HepG2 (cell line): Measurements from ENCODE around the gene SCN2A. TPM values are rescaled to one million over a fixed set of nuclear protein-coding genes. Genes with fewer than 3 reads are reported as not detected.
A peak's percentile ranks its signal among the peaks of the same experiment; 100 is the strongest.

Source experiments
- ATAC-seq: fragments of 200-7000 bp; cut with Tn5 transposase; 3 replicates; pipeline ENCODE4 v1.9.1; 2020; ENCODE audit warnings: mild to moderate bottlenecking, moderate library complexity
- BruUV-seq: library from RNA; stranded (reverse); fragments of 400-500 nt; replicated peaks from 2 replicates; lab custom pipeline; 2021; lab: Mats Ljungman, UMichigan
- CTCF ChIA-PET: fragments of 300-600 bp; formaldehyde crosslinking; extraction: SDS; loops from one replicate; lab custom pipeline; 2021; ENCODE audit warnings: low total read pairs, inconsistent platforms, low intra/inter-chr PET ratio; lab: Yijun Ruan, JAX
- POLR2A ChIA-PET: fragments of 350-600 bp; sonication (Branson Sonifier 250); formaldehyde crosslinking; loops from one replicate; lab custom pipeline; 2020; ENCODE audit warnings: antibody characterized with exemption, inconsistent platforms; lab: Yijun Ruan, JAX
- DNase-seq: peaks from one replicate; pipeline ENCODE4 v3.0.0-alpha.2; 2015; ENCODE audit warnings: low spot score
- FAIRE-seq: peaks from 3 replicates; lab custom pipeline; 2011; peaks lifted over from hg19 to GRCh38; lab: Jason Lieb, UNC
- H2AFZ ChIP-seq: one replicate; pipeline ENCODE4 v1.6.1; 2011; ENCODE audit warnings: low read length, inconsistent platforms
- H3K27ac ChIP-seq: fragments of 300-600 bp; 3 replicates; pipeline ENCODE4 v1.8.0; 2011; ENCODE audit warnings: mixed run types, mild to moderate bottlenecking, mixed read lengths, low read length, inconsistent platforms; ENCODE audit not compliant: insufficient read depth; ENCODE audit errors: extremely low read length
- H3K27me3 ChIP-seq, 2 experiments: fragments of 200-600 bp in 1 of 2; 2 replicates in 1 of 2; 3 replicates in 1 of 2; pipeline versions ENCODE4 v1.6.0 to v1.8.0; 2011; ENCODE audit warnings: low read length in 2 of 2, mild to moderate bottlenecking in 2 of 2, moderate library complexity in 2 of 2, inconsistent platforms in 1 of 2; ENCODE audit not compliant: insufficient read depth in 2 of 2, control insufficient read depth in 1 of 2
- H3K36me3 ChIP-seq, 2 experiments: fragments of 200-600 bp in 1 of 2; replicated peaks in 1 of 2; 2 replicates in 1 of 2; 3 replicates in 1 of 2; pipeline versions ENCODE4 v1.5.1 to v1.8.0; 2011; ENCODE audit warnings: low read length in 2 of 2, inconsistent platforms in 1 of 2; ENCODE audit not compliant: insufficient read depth in 2 of 2, control insufficient read depth in 1 of 2
- H3K4me1 ChIP-seq: 2 replicates; pipeline ENCODE4 v1.5.1; 2012; ENCODE audit warnings: low read length, inconsistent platforms; ENCODE audit not compliant: insufficient read depth
- H3K4me2 ChIP-seq: 2 replicates; pipeline ENCODE4 v1.6.0; 2011; ENCODE audit warnings: low read depth, low read length, inconsistent platforms
- H3K4me3 ChIP-seq, 3 experiments: fragments of 200-600 bp in 1 of 3; sonication (generic), shearing (Covaris generic) in 1 of 3; replicated peaks in 1 of 3; 2 replicates each; pipeline ENCODE4 v1.5.1; 2011 to 2016; ENCODE audit warnings: low read length in 3 of 3, inconsistent platforms in 2 of 3, low read depth in 2 of 3, mild to moderate bottlenecking in 2 of 3, control low read depth in 1 of 3, mixed read lengths in 1 of 3; ENCODE audit not compliant: insufficient read depth in 1 of 3
- H3K79me2 ChIP-seq: one replicate; pipeline ENCODE4 v1.6.1; 2011; ENCODE audit warnings: low read length, inconsistent platforms; ENCODE audit not compliant: insufficient read depth
- H3K9ac ChIP-seq: 2 replicates; pipeline ENCODE4 v1.6.0; 2011; ENCODE audit warnings: mild to moderate bottlenecking, low read depth, low read length, inconsistent platforms; ENCODE audit not compliant: insufficient read depth
- H3K9me3 ChIP-seq: 2 replicates; pipeline ENCODE4 v1.5.1; 2012; ENCODE audit warnings: mild to moderate bottlenecking, low read length
- H4K20me1 ChIP-seq: 2 replicates; pipeline ENCODE4 v1.6.0; 2011; ENCODE audit warnings: inconsistent platforms, mild to moderate bottlenecking, low read length, moderate library complexity; ENCODE audit not compliant: insufficient read depth
- CENPX ChIP-seq: sonication (generic); formaldehyde crosslinking; IDR thresholded peaks from 2 replicates; pipeline ENCODE4 v1.9.0; 2021; ENCODE audit warnings: mild to moderate bottlenecking, missing genetic modification reagents, moderate library complexity
- MAFF ChIP-seq: IDR thresholded peaks from 2 replicates; pipeline ENCODE4 v1.6.1; 2011; ENCODE audit warnings: low read depth, low read length, improper control_type of control experiment
- MEIS1 ChIP-seq: sonication (generic); formaldehyde crosslinking; IDR thresholded peaks from 2 replicates; pipeline ENCODE4 v1.9.0; 2021; ENCODE audit warnings: mild to moderate bottlenecking, missing genetic modification reagents, moderate library complexity, borderline replicate concordance
- POLR2A ChIP-seq, 2 experiments: IDR thresholded peaks; 2 replicates each; pipeline ENCODE4 v1.6.1; 2011; ENCODE audit warnings: low read depth in 2 of 2, low read length in 2 of 2, mild to moderate bottlenecking in 1 of 2, moderate library complexity in 1 of 2; ENCODE audit not compliant: insufficient read depth in 1 of 2
- RFX1 ChIP-seq: fragments of 450-650 bp; IDR thresholded peaks from 2 replicates; pipeline ENCODE4 v1.6.1; 2017
- SAP130 ChIP-seq: IDR thresholded peaks from 2 replicates; pipeline ENCODE4 v1.6.1; 2016; ENCODE audit warnings: low read depth
- SNRNP70 ChIP-seq: fragments of 200-400 bp; formaldehyde crosslinking; IDR thresholded peaks from 2 replicates; pipeline ENCODE4 v1.6.1; 2017; ENCODE audit warnings: mild to moderate bottlenecking, low read depth, low read length, moderate library complexity
- ZNF101 ChIP-seq: sonication (generic); formaldehyde crosslinking; IDR thresholded peaks from 2 replicates; pipeline ENCODE4 v1.4.0; 2020; ENCODE audit warnings: mild to moderate bottlenecking, low read depth, missing genetic modification reagents, borderline replicate concordance
- ZNF296 ChIP-seq: sonication (generic); formaldehyde crosslinking; conservative IDR thresholded peaks from 2 replicates; pipeline ENCODE4 v1.5.0; 2020; ENCODE audit warnings: mild to moderate bottlenecking, missing genetic modification reagents
- ZNF350 ChIP-seq: sonication (generic); formaldehyde crosslinking; IDR thresholded peaks from 2 replicates; pipeline ENCODE4 v1.4.0; 2020; ENCODE audit warnings: mild to moderate bottlenecking, low read depth, missing genetic modification reagents, borderline replicate concordance
- WGBS: methylation state at CpG from one replicate; pipeline ENCODE4 v1.1.6; 2017; ENCODE audit warnings: low lambda C conversion rate; 5-methylcytosine and 5-hydroxymethylcytosine counted together
- in situ Hi-C: cut with HindIII; loops from 2 replicates; pipeline ENCODE4 v1.10.0; 2017; ENCODE audit warnings: low pct_unique_long_range_greater_than_20kb; ENCODE audit not compliant: extremely low pct_ligation_motif_present
- intact Hi-C: fragments of 100-400 bp; cut with micrococcal nuclease; formaldehyde crosslinking; loops from one replicate; pipeline ENCODE4 v1.10.0; 2022; ENCODE audit not compliant: unreplicated experiment
- polyA plus RNA-seq, 8 experiments: library from polyadenylated mRNA; depleted of rRNA in 3 of 8; stranded (reverse) in 7 of 8; unstranded in 1 of 8; fragments of >200 nt; fragmentation: Illumina TruSeq in 4 of 8; extraction: Trizol in 4 of 8; gene quantifications; 2 replicates each; pipeline versions ENCODE4 v1.2.1 to v1.2.3, GENCODE V29; 2011 to 2016; ENCODE audit warnings: low read depth in 4 of 8, missing spikeins in 1 of 8, mixed read lengths in 1 of 8; ENCODE audit not compliant: insufficient read depth in 1 of 8
- total RNA-seq, 5 experiments: library from RNA; depleted of rRNA; stranded (reverse); fragments of >200 nt; fragmentation: Illumina TruSeq; extraction: Trizol; gene quantifications; 2 replicates each; pipeline ENCODE4 v1.2.3, GENCODE V29; 2016; ENCODE audit warnings: low read depth in 1 of 5

The SCN2A gene
- total and polyA plus RNA-seq, 2 of the 13 experiments (the other 11 are each of a cell fraction or from before 2014, with no cell fraction given), result 0.20 to 0.30 TPM

- FAIRE-seq, result no peak
- POLR2A ChIA-PET, result no interaction called here
- H3K79me2 ChIP-seq, result no peaks in the 10 kb centered on the region
Measured at GRCh38 chr2:165440367-165440766, 201.2 kb downstream of the SCN2A start.

More at GRCh38 chr2:165440367-165440766, 201.2 kb downstream of the SCN2A start:
- H3K27me3 ChIP-seq, result no peaks in the 10 kb centered on the region
- WGBS, result 3% methylated on average over 1 of the region's 1 CpG
- CTCF ChIA-PET, result no interaction called here
- H3K4me3 ChIP-seq, result no peak overlapping the region
- TF ChIP-seq MEIS1, result no peak
- TF ChIP-seq CENPX (CRISPR knock-in tag), result no peak
- peak; percentile 45; the same call in 1 of the 2 replicates for TF ChIP-seq RFX1
- 0 out of 2 replicates have a peak, but pooled peaks have one; percentile 18 for TF ChIP-seq MAFF
- TF ChIP-seq SAP130, result no peak
- no peak for TF ChIP-seq ZNF101 (CRISPR knock-in tag)
- TF ChIP-seq ZNF350 (CRISPR knock-in tag), result no peak
- TF ChIP-seq SNRNP70, result no peak
- TF ChIP-seq ZNF296, result no peak
- TF ChIP-seq POLR2A (IDR thresholded peaks at IDR 0.05; ENCODE audit: insufficient read depth in 1 of 2, low read depth in 2 of 2, low read length in 2 of 2), result no peak
- no peak for DNase-seq
- no peaks in the 10 kb centered on the region for H3K9me3 ChIP-seq
- BruUV-seq, result no TSS peak
- H3K36me3 ChIP-seq, result no peaks in the 10 kb centered on the region
- ATAC-seq, result no peak
- in situ Hi-C loops (no loop called here), intact Hi-C loops (no loop called here)
- H3K27ac ChIP-seq, result no peak overlapping the region
- H3K4me1 ChIP-seq, result no peaks in the 10 kb centered on the region
- no peak overlapping the region for H2AFZ ChIP-seq
- no peak overlapping the region for H3K4me2 ChIP-seq
- H4K20me1 ChIP-seq, result no peaks in the 10 kb centered on the region
- no peak overlapping the region for H3K9ac ChIP-seq

Other genes with a start within 250 kb of the SCN2A start
- gene SCN3A, start 35.4 kb upstream of the SCN2A start, total RNA-seq (2016; rRNA removed; fragmentation: Illumina TruSeq; extraction: Trizol), result not detected in 2 replicates
- gene SCN3A, start 35.4 kb upstream of the SCN2A start, polyA plus RNA-seq (2011; rRNA removed), result 0.03 TPM in 1 of 2 replicates, not detected in the other
- gene CSRNP3, start 230.3 kb downstream of the SCN2A start, total RNA-seq (2016; rRNA removed; fragmentation: Illumina TruSeq; extraction: Trizol), result not detected in 2 replicates
- not detected in 2 replicates for gene CSRNP3, start 230.3 kb downstream of the SCN2A start, polyA plus RNA-seq (2011; rRNA removed)